Measurements from ENCODE around the gene COG5. TPM values are rescaled to one million over a fixed set of nuclear protein-coding genes. Genes with fewer than 3 reads are reported as not detected.
A peak's percentile ranks its signal among the peaks of the same experiment; 100 is the strongest.

The COG5 gene
- total RNA-seq, 2 donors from 2014 or later: 39.7 to 45.8 TPM

GRCh38 chr7:107472116-107472515 is 91.6 kb downstream of the COG5 start:
- intact Hi-C loops (cut with DNase I, micrococcal nuclease): no loop called here
- DNase-seq (no peak), ATAC-seq (no peak)

GRCh38 chr7:107471292-107472070 is 92.2 kb downstream of the COG5 start:
- DNase-seq (no peak), ATAC-seq (no peak)
- intact Hi-C loops (cut with DNase I, micrococcal nuclease): no loop called here

- DNase-seq: no peak
- intact Hi-C loops (cut with DNase I, micrococcal nuclease): no loop called here
- no peak for ATAC-seq
These were observed 93.8 kb downstream of the COG5 start, which contains the start of gene GPR22 for GRCh38 chr7:107469929-107470328. Gene GPR22 (plus strand): TSS chr7:107470057. CDS start chr7:107474061, 4,004 bp downstream.

- no peak for ATAC-seq
- intact Hi-C loops (cut with DNase I, micrococcal nuclease): no loop called here
- DNase-seq: no peak
These were observed 94.9 kb downstream of the COG5 start for GRCh38 chr7:107468824-107469223.

- no peak for DNase-seq
- intact Hi-C loops (cut with DNase I, micrococcal nuclease): no loop called here
- no peak for ATAC-seq
These were observed 95.7 kb downstream of the COG5 start for GRCh38 chr7:107467972-107468371.

GRCh38 chr7:107464666-107465226 is 99.0 kb downstream of the COG5 start:
- DNase-seq: no peak
- intact Hi-C loops (cut with DNase I, micrococcal nuclease): loop anchor here in 1 of 2 donors (5.0 kb wide), 1 partner anchor 263 kb away; no protein-coding TSS in a partner anchor
- ATAC-seq: no peak

GRCh38 chr7:107463139-107464078 is 100.3 kb downstream of the COG5 start:
- DNase-seq: peak; percentile 34 to 59
- peak; percentile 95 for ATAC-seq
- intact Hi-C loops (cut with DNase I, micrococcal nuclease): loop anchor here in 1 of 2 donors (5.0 kb wide), 1 partner anchor 264 kb away; no protein-coding TSS in a partner anchor

- intact Hi-C loops (cut with DNase I, micrococcal nuclease): loop anchor here in 1 of 2 donors (5.0 kb wide), 1 partner anchor 265 kb away; no protein-coding TSS in a partner anchor
- no peak for DNase-seq
These were observed 101.7 kb downstream of the COG5 start for GRCh38 chr7:107461938-107462533.

GRCh38 chr7:107453388-107453787 is 110.3 kb downstream of the COG5 start:
- DNase-seq: no peak
- intact Hi-C loops (cut with DNase I, micrococcal nuclease): no loop called here
- ATAC-seq: no peak

More at GRCh38 chr7:107461938-107462533, 101.7 kb downstream of the COG5 start:
- ATAC-seq: no peak

GRCh38 chr7:107450970-107451369 is 112.8 kb downstream of the COG5 start:
- intact Hi-C loops (cut with DNase I, micrococcal nuclease): no loop called here
- DNase-seq (no peak), ATAC-seq (no peak)

GRCh38 chr7:107446988-107447387 is 116.7 kb downstream of the COG5 start:
- intact Hi-C loops (cut with DNase I, micrococcal nuclease): no loop called here
- ATAC-seq (no peak), DNase-seq (no peak)

- intact Hi-C loops (cut with DNase I, micrococcal nuclease): no loop called here
- ATAC-seq (no peak), DNase-seq (no peak)
These were observed 117.2 kb downstream of the COG5 start for GRCh38 chr7:107446531-107446930.

GRCh38 chr7:107442678-107443077 is 121.0 kb downstream of the COG5 start:
- intact Hi-C loops (cut with DNase I, micrococcal nuclease): no loop called here
- ATAC-seq (no peak), DNase-seq (no peak)

GRCh38 chr7:107441581-107442422 is 121.9 kb downstream of the COG5 start:
- DNase-seq (no peak), ATAC-seq (no peak)
- intact Hi-C loops (cut with DNase I, micrococcal nuclease): no loop called here

- ATAC-seq (no peak), DNase-seq (no peak)
- intact Hi-C loops (cut with DNase I, micrococcal nuclease): no loop called here
These were observed 124.7 kb downstream of the COG5 start for GRCh38 chr7:107439025-107439424.

- intact Hi-C loops (cut with DNase I, micrococcal nuclease): no loop called here
- no peak for DNase-seq
- ATAC-seq: no peak
These were observed 128.0 kb downstream of the COG5 start for GRCh38 chr7:107435749-107436148.

GRCh38 chr7:107432261-107432660 is 131.5 kb downstream of the COG5 start:
- intact Hi-C loops (cut with DNase I, micrococcal nuclease): no loop called here
- DNase-seq (no peak), ATAC-seq (no peak)

GRCh38 chr7:107430057-107430456 is 133.7 kb downstream of the COG5 start:
- no peak for DNase-seq
- no peak for ATAC-seq
- intact Hi-C loops (cut with DNase I, micrococcal nuclease): no loop called here
